RWPE2 (cell line): ENCODE results near the gene TRANK1.

Experiments used
- ATAC-seq: fragments of 200-7000 bp; cut with Tn5 transposase; 3 replicates; pipeline ENCODE4 v1.9.1; 2021; ENCODE audit warnings: low read depth
- DNase-seq: peaks from one replicate; pipeline ENCODE4 v3.0.0-alpha.2; 2020; ENCODE audit warnings: low spot score
- H3K27ac ChIP-seq: fragments of 450-650 bp; 2 replicates; pipeline ENCODE4 v1.5.1; 2017; ENCODE audit warnings: mild to moderate bottlenecking; ENCODE audit not compliant: poor library complexity, severe bottlenecking
- H3K27me3 ChIP-seq: fragments of 250-450 bp; sonication (Bioruptor Pico); 2 replicates; pipeline ENCODE4 v1.5.1; 2021; ENCODE audit warnings: mild to moderate bottlenecking, moderate library complexity; ENCODE audit not compliant: insufficient read depth, poor library complexity, severe bottlenecking
- H3K36me3 ChIP-seq: fragments of 250-450 bp; sonication (Bioruptor Pico); 2 replicates; pipeline ENCODE4 v1.5.1; 2020; ENCODE audit warnings: low read depth, mild to moderate bottlenecking, moderate library complexity
- H3K4me1 ChIP-seq: fragments of 250-450 bp; sonication (Bioruptor Pico); 2 replicates; pipeline ENCODE4 v1.5.1; 2021; ENCODE audit warnings: mild to moderate bottlenecking, moderate library complexity; ENCODE audit not compliant: insufficient read depth, poor library complexity, severe bottlenecking
- H3K4me3 ChIP-seq: fragments of 250-450 bp; sonication (Bioruptor Pico); 2 replicates; pipeline ENCODE4 v1.5.1; 2021; ENCODE audit warnings: mild to moderate bottlenecking, moderate library complexity; ENCODE audit not compliant: severe bottlenecking
- H3K9me3 ChIP-seq: fragments of 250-450 bp; sonication (Bioruptor Pico); 2 replicates; pipeline ENCODE4 v1.5.1; 2021; ENCODE audit warnings: mild to moderate bottlenecking, moderate library complexity; ENCODE audit not compliant: severe bottlenecking
- CTCF ChIP-seq: fragments of 450-650 bp; IDR thresholded peaks from one replicate; pipeline ENCODE4 v1.5.1; 2017; ENCODE audit warnings: mild to moderate bottlenecking, moderate library complexity; ENCODE audit not compliant: poor library complexity, severe bottlenecking

Gene TRANK1

GRCh38 chr3:36901588-36901987 lies 43.3 kb downstream of the TRANK1 start:
- Histone ChIP-seq H3K27me3 (no peaks in the 10 kb centered on the region), H3K36me3 (no peaks in the 10 kb centered on the region), H3K9me3 (no peaks in the 10 kb centered on the region), H3K4me3 (no peak overlapping the region), H3K4me1 (no peaks in the 10 kb centered on the region), H3K27ac (no peak overlapping the region)
- ATAC-seq (no peak), DNase-seq (no peak)
- TF ChIP-seq CTCF = no peak

- no peak for ATAC-seq
- no peak overlapping the region for H3K4me3 ChIP-seq
- TF ChIP-seq CTCF = no peak
- H3K27me3 ChIP-seq = no peaks in the 10 kb centered on the region
- H3K4me1 ChIP-seq = no peaks in the 10 kb centered on the region
- H3K36me3 ChIP-seq = no peaks in the 10 kb centered on the region
- H3K27ac ChIP-seq = no peak overlapping the region
- no peaks in the 10 kb centered on the region for H3K9me3 ChIP-seq
- DNase-seq = no peak
Measured at GRCh38 chr3:36900474-36901443, 44.1 kb downstream of the TRANK1 start.

GRCh38 chr3:36895496-36896409 lies 49.1 kb downstream of the TRANK1 start:
- ATAC-seq = no peak
- Histone ChIP-seq H3K27ac (no peak overlapping the region), H3K4me1 (no peaks in the 10 kb centered on the region), H3K9me3 (no peaks in the 10 kb centered on the region), H3K36me3 (no peaks in the 10 kb centered on the region), H3K4me3 (no peak overlapping the region), H3K27me3 (no peaks in the 10 kb centered on the region)
- no peak for TF ChIP-seq CTCF
- DNase-seq = no peak

GRCh38 chr3:36894914-36895313 lies 49.9 kb downstream of the TRANK1 start:
- H3K4me3 ChIP-seq = no peak overlapping the region
- H3K27ac ChIP-seq = no peak overlapping the region
- ATAC-seq (no peak), DNase-seq (no peak)
- no peaks in the 10 kb centered on the region for H3K9me3 ChIP-seq
- TF ChIP-seq CTCF = no peak
- H3K36me3 ChIP-seq = no peaks in the 10 kb centered on the region
- no peaks in the 10 kb centered on the region for H3K27me3 ChIP-seq
- no peaks in the 10 kb centered on the region for H3K4me1 ChIP-seq
